ENCODE measurements around the gene MUSTN1. TPM values are rescaled to one million over a fixed set of nuclear protein-coding genes. Genes with fewer than 3 reads are reported as not detected.

Gene MUSTN1
- not detected for polyA plus RNA-seq (2012; ENCODE audit: insufficient read length, low read depth)

- TF ChIP-seq POLR2AphosphoS5 (IDR thresholded peaks at IDR 0.05; ENCODE audit: low read depth, low read length) = no peak
- TF ChIP-seq TAF1 (IDR thresholded peaks at IDR 0.05; ENCODE audit: borderline replicate concordance, insufficient read depth, low read length) = no peak
- TF ChIP-seq REST (IDR thresholded peaks at IDR 0.05; ENCODE audit: insufficient read depth in 1 of 2, low read depth in 2 of 2, low read length in 2 of 2) = no peak
These were observed at the start of gene MUSTN1 for GRCh38 chr3:52834871-52835501. Gene MUSTN1 (minus strand): TSS chr3:52835019. CDS start chr3:52834948, 71 bp downstream.

GRCh38 chr3:52882377-52882776 lies 47.6 kb upstream of the MUSTN1 start:
- TF ChIP-seq TAF1 (IDR thresholded peaks at IDR 0.05; ENCODE audit: borderline replicate concordance, insufficient read depth, low read length) = no peak
- TF ChIP-seq POLR2AphosphoS5 (IDR thresholded peaks at IDR 0.05; ENCODE audit: low read depth, low read length) = no peak
- TF ChIP-seq REST (IDR thresholded peaks at IDR 0.05; ENCODE audit: insufficient read depth in 1 of 2, low read depth in 2 of 2, low read length in 2 of 2) = no peak
- TF ChIP-seq SIN3A (IDR thresholded peaks at IDR 0.05; ENCODE audit: borderline replicate concordance, insufficient read depth, low read length) = no peak
- TF ChIP-seq FOXP2 (optimal IDR thresholded peaks at IDR 0.05; ENCODE audit: borderline replicate concordance, extremely low read depth, extremely low read length, insufficient read depth) = no peak

- TF ChIP-seq FOXP2 (optimal IDR thresholded peaks at IDR 0.05; ENCODE audit: borderline replicate concordance, extremely low read depth, extremely low read length, insufficient read depth) (no peak), REST (IDR thresholded peaks at IDR 0.05; ENCODE audit: insufficient read depth in 1 of 2, low read depth in 2 of 2, low read length in 2 of 2) (no peak), POLR2AphosphoS5 (IDR thresholded peaks at IDR 0.05; ENCODE audit: low read depth, low read length) (no peak)
These were observed 47.1 kb upstream of the MUSTN1 start for GRCh38 chr3:52881871-52882270.

- TF ChIP-seq SIN3A (IDR thresholded peaks at IDR 0.05; ENCODE audit: borderline replicate concordance, insufficient read depth, low read length) (no peak), POLR2AphosphoS5 (IDR thresholded peaks at IDR 0.05; ENCODE audit: low read depth, low read length) (no peak), FOXP2 (optimal IDR thresholded peaks at IDR 0.05; ENCODE audit: borderline replicate concordance, extremely low read depth, extremely low read length, insufficient read depth) (no peak), TAF1 (IDR thresholded peaks at IDR 0.05; ENCODE audit: borderline replicate concordance, insufficient read depth, low read length) (no peak), REST (IDR thresholded peaks at IDR 0.05; ENCODE audit: insufficient read depth in 1 of 2, low read depth in 2 of 2, low read length in 2 of 2) (no peak)
These were observed 45.7 kb upstream of the MUSTN1 start for GRCh38 chr3:52880474-52880873.

GRCh38 chr3:52880047-52880446 lies 45.2 kb upstream of the MUSTN1 start:
- TF ChIP-seq TAF1 (IDR thresholded peaks at IDR 0.05; ENCODE audit: borderline replicate concordance, insufficient read depth, low read length) = no peak
- no peak for TF ChIP-seq POLR2AphosphoS5 (IDR thresholded peaks at IDR 0.05; ENCODE audit: low read depth, low read length)
- no peak for TF ChIP-seq SIN3A (IDR thresholded peaks at IDR 0.05; ENCODE audit: borderline replicate concordance, insufficient read depth, low read length)
- TF ChIP-seq REST (IDR thresholded peaks at IDR 0.05; ENCODE audit: insufficient read depth in 1 of 2, low read depth in 2 of 2, low read length in 2 of 2) = no peak
- TF ChIP-seq FOXP2 (optimal IDR thresholded peaks at IDR 0.05; ENCODE audit: borderline replicate concordance, extremely low read depth, extremely low read length, insufficient read depth) = no peak

All from PFSK-1 (cell line).